ENCODE measurements around the gene ZNF627.

- TF ChIP-seq EZH2 (IDR thresholded peaks at IDR 0.05) (no peak), POLR2AphosphoS5 (IDR thresholded peaks at IDR 0.05; ENCODE audit: borderline replicate concordance, low read depth, low read length) (no peak)
Measured at GRCh38 chr19:11570039-11570462, 27.2 kb upstream of the ZNF627 start.
